ENCODE data around the gene FAM187B.

- TF ChIP-seq RAD21 (IDR thresholded peaks at IDR 0.05; ENCODE audit: low read length) = no peak
- no peak for TF ChIP-seq POLR2A (IDR thresholded peaks at IDR 0.05; ENCODE audit: low read depth, low read length)
- TF ChIP-seq CTCF (conservative IDR thresholded peaks at IDR 0.05; ENCODE audit: low read depth, low read length) = no peak
- no peak for TF ChIP-seq USF2 (IDR thresholded peaks at IDR 0.05; ENCODE audit: low read depth, low read length)
- no peak for TF ChIP-seq RFX5 (IDR thresholded peaks at IDR 0.05; ENCODE audit: low read depth, low read length)
- TF ChIP-seq MXI1 (IDR thresholded peaks at IDR 0.05; ENCODE audit: borderline replicate concordance, low read depth, low read length) = no peak
- TF ChIP-seq SMC3 (IDR thresholded peaks at IDR 0.05; ENCODE audit: low read depth, low read length) = no peak
- TF ChIP-seq CHD1 (IDR thresholded peaks at IDR 0.05; ENCODE audit: low read depth, low read length) = no peak
Measured at GRCh38 chr19:35276706-35277281, 48.3 kb upstream of the FAM187B start.
